SK-N-SH treated with all-trans-retinoic acid at 6 μM for 48 hours (cell line): Measurements from ENCODE around the gene PGAP1.

ENCODE experiments used
- ARNTL ChIP-seq: fragments of 450-650 bp; formaldehyde crosslinking; IDR thresholded peaks from 2 replicates; pipeline ENCODE4 v1.5.0; 2020; ENCODE audit warnings: low read depth, mild to moderate bottlenecking, moderate library complexity, borderline replicate concordance
- BACH2 ChIP-seq: fragments of 250-450 bp; sonication (Bioruptor Pico); IDR thresholded peaks from 2 replicates; pipeline ENCODE4 v1.9.0; 2021; ENCODE audit warnings: mild to moderate bottlenecking, borderline replicate concordance
- CREB5 ChIP-seq: fragments of 250-450 bp; sonication (Bioruptor Pico); IDR thresholded peaks from 2 replicates; pipeline ENCODE4 v1.5.1; 2020; ENCODE audit warnings: low read depth, mild to moderate bottlenecking, moderate library complexity
- CSDC2 ChIP-seq: fragments of 250-450 bp; sonication (Bioruptor Pico); IDR thresholded peaks from 2 replicates; pipeline ENCODE4 v1.5.0; 2020; ENCODE audit warnings: mild to moderate bottlenecking, moderate library complexity
- GLIS3 ChIP-seq: fragments of 250-450 bp; sonication (Bioruptor Pico); IDR thresholded peaks from 2 replicates; pipeline ENCODE4 v1.5.0; 2020; ENCODE audit warnings: mild to moderate bottlenecking, moderate library complexity
- ISL1 ChIP-seq: fragments of 250-450 bp; sonication (Bioruptor Pico); IDR thresholded peaks from 2 replicates; pipeline ENCODE4 v2.1.2; 2022; ENCODE audit warnings: mild to moderate bottlenecking, moderate library complexity
- OSR1 ChIP-seq: fragments of 250-450 bp; sonication (Bioruptor Pico); IDR thresholded peaks from 2 replicates; pipeline ENCODE4 v1.8.0; 2022; ENCODE audit warnings: moderate library complexity, mild to moderate bottlenecking, inconsistent platforms
- POU6F1 ChIP-seq: fragments of 250-450 bp; sonication (Bioruptor Pico); IDR thresholded peaks from 2 replicates; pipeline ENCODE4 v1.8.0; 2021; ENCODE audit warnings: low read depth, mild to moderate bottlenecking, moderate library complexity, borderline replicate concordance
- TCF4 ChIP-seq: fragments of 250-450 bp; sonication (Bioruptor Pico); IDR thresholded peaks from 2 replicates; pipeline ENCODE4 v1.8.0; 2021; ENCODE audit warnings: mild to moderate bottlenecking, moderate library complexity, borderline replicate concordance
- ZNF8 ChIP-seq: fragments of 450-650 bp; formaldehyde crosslinking; IDR thresholded peaks from 2 replicates; pipeline ENCODE4 v1.5.0; 2020; ENCODE audit warnings: mild to moderate bottlenecking, moderate library complexity

GRCh38 chr2:196926562-196927375 is at the start of gene PGAP1:
- TF ChIP-seq POU6F1 (no peak), BACH2 (CRISPR knock-in tag) (no peak), GLIS3 (0 out of 2 replicates have a peak, but pooled peaks have one; percentile 71), ISL1 (CRISPR knock-in tag) (no peak), ZNF8 (CRISPR knock-in tag) (no peak), TCF4 (CRISPR knock-in tag) (no peak), CREB5 (CRISPR knock-in tag) (no peak), OSR1 (no peak), ARNTL (CRISPR knock-in tag) (no peak), CSDC2 (CRISPR knock-in tag) (no peak)
